ENCODE data around the gene TAS2R8.
"Not testable (repeated sequence)": the region's sequence is repeated elsewhere in the genome, so short reads cannot be mapped to it uniquely, and the experiment has no call there.

Gene TAS2R8

GRCh38 chr12:10807186-10807585 lies at the start of gene TAS2R8:
TAS2R8 (minus strand) TSS chr12:10807286; CDS start chr12:10806980, 306 bp downstream.
- DNase-seq, result no peak

- no peak for DNase-seq
Measured at GRCh38 chr12:10855807-10856206, 48.7 kb upstream of the TAS2R8 start.

GRCh38 chr12:10853776-10854175 lies 46.7 kb upstream of the TAS2R8 start:
- DNase-seq, result no peak

DNA sequence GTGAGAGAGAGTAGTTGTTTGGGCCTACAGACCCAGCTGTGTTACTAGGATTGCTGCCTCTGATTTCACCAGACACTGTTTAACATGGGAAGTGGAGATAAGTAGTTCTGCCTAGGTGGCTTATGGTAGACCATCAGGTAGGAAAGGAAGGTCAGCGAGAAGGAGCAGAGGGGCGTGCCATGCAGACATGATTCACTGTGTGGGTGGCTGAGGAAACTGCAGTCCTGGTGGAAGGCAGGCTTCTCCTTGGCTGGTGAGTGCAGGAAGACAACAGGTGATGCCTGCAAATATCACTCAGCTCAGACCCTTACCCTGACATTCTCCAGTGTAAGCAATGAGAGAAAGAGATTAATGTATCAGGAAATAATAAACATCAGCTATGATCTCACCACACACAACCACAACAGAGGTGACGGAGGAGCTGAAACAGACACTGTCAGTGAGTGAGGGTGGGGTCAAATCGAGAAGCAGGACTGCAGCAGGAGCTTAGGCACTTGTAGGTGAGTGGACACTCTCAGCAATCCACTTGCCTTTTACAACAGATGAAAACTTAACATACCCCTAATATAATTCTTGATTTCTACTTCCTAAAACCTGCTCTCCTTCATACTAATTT lies 44.3 kb upstream of the TAS2R8 start:
- DNase-seq, result no peak

DNA sequence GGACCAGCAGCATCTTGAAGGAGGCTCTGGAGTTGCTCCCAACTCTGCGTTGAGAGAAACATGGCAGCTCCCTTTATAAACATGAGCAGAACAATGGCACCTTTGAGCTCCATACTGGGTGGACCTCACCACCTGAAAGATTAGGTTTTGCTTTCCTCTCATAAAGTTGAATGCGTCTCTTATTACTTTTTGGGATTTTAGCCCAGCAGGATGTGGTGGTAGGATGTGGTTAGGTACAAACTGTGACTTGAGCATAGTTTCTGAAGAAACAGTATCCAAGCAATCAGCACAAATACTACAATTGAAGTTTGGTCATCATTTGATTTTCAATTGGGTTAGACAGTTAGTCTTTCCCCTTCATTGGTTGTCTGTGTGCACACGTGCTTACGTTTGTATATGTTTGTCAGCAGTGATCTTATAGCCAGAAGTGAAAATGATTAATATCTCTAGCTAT lies 42.4 kb upstream of the TAS2R8 start, which contains the start of gene PRR4:
Gene PRR4 (minus strand): TSS at position 51 of the 454 bp plus-strand sequence. CDS start 38 bp downstream, at position 13.
- DNase-seq, result no peak

DNA sequence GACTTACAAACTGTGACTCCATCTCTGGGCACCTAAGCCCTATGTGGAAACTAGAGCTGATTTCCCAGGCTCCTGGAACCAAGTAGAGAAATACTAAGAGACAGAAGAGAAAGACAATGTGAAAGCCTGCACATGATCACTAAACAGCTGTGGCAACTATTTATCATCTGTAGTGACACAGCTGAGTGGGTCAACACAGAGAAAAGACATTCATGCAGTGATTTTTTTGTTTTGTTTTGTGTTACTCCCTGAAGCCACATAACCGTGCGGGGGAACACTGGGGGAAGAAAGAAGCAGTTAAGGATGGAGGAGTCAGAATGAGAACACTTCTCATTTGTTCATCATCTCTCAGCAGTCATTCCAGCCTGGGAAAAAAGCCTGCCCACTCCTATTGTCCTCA lies 40.7 kb upstream of the TAS2R8 start:
- no peak for DNase-seq

DNA sequence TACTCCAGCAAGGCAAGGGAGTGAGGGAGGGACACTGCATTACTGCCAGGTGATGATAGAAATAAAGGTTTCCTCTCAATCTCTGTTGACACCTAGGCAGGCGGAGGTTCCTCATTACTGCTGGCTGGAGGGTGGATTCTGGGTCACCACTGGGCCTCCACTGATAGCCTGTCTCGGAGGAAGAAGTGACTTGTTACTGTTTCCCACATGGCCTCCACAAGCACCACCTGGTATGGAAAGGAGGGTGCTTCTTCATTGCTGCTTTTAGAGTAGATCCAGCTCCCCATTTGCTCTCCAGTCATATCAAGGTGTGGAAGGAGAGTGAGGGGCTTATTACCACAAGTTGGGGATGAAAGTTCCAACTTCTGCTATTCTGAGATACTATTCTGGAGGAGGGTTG lies 35.8 kb upstream of the TAS2R8 start:
- DNase-seq, result no peak

DNA sequence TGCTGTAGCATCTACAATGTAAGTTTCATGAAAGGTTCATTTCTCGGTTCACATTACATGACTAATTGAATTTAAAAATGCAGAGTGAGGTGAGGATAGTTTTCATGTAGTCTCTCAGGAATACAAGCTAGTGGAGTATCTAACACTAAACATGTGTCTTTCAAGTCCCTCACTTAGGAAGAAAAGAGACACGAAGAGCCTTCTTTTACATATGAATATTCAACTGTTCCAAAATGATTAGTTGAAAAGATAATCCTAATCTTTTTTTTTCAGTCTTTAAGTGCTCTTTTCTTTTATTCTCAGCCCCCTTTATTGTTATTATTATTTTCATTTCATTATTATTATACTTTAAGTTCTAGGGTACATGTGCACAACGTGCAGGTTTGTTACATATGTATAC lies 31.4 kb upstream of the TAS2R8 start:
- DNase-seq, result no peak

GRCh38 chr12:10829994-10830393 lies 22.9 kb upstream of the TAS2R8 start:
- DNase-seq, result no peak

DNA sequence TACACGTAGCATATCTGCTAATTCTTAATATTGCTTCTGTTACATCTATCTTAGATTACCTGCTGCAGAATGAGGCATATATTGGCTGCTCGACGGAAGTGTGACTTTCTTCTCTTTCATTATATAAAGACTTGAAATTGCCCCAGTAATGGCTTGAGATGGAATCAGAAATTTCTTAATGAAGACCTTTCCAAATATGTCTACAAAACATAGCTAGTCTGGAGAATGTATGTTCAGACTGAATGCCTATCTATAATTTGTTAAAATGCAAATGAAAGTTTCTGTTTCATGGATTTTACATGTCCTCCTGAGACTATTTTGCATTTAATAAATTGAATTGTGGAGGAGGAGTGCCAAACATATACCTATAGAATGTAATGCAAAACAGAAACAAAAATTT lies 19.2 kb upstream of the TAS2R8 start, which contains the start of gene TAS2R10:
Gene TAS2R10 (minus strand): TSS at position 101 of the 400 bp plus-strand sequence. CDS start 89 bp downstream, at position 12.
- DNase-seq, result no peak

DNA sequence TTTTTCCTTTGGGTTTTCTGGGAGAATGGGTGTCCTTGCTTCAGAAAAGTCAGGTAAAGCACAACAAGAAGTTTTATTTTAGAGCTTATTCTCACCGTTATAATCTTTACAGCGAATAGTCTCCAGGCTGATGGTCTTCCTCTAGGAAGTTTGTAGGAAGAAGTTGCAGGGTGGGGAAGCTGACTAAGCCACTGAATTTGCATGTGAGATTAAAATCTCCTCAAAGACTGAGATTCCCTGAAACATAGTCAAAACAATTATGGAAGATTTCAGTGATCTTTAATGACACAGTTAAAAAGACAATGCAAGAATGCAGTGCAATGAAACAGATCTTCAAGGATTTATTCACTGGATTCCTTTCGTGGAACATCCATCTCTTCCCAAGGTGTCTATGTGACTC lies 17.9 kb upstream of the TAS2R8 start:
- no peak for DNase-seq

- DNase-seq, result no peak
Measured at GRCh38 chr12:10811883-10812536, 4.9 kb upstream of the TAS2R8 start.

GRCh38 chr12:10810068-10810467 lies 3.0 kb upstream of the TAS2R8 start, which contains the start of gene TAS2R9:
TAS2R9 (minus strand) TSS chr12:10810168; CDS start chr12:10810075, 93 bp downstream.
- no peak for DNase-seq

DNA sequence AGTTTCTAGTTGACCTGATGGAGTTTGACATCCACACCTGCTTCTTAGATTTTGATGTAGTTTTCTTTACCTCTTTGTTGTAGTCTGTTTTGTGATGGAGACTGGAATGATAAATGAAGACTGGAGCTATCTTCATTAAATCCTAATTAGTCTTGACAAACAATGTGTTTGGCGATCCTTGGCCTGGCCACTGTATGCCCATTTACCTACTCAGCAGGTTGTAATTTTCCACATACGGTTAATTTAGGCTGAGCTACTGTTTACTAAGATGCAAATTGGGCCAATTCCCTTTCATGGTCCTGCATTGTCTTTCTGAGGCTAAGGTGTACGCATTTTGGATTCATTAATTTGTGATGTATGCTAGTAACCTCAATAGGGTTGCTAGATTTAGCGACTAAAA lies 4.5 kb downstream of the TAS2R8 start, which contains the start of gene TAS2R7:
Gene TAS2R7 (minus strand): TSS at position 41 of the 400 bp plus-strand sequence. CDS start 57 bp downstream, outside the sequence.
- peak; percentile 42 for DNase-seq

DNA sequence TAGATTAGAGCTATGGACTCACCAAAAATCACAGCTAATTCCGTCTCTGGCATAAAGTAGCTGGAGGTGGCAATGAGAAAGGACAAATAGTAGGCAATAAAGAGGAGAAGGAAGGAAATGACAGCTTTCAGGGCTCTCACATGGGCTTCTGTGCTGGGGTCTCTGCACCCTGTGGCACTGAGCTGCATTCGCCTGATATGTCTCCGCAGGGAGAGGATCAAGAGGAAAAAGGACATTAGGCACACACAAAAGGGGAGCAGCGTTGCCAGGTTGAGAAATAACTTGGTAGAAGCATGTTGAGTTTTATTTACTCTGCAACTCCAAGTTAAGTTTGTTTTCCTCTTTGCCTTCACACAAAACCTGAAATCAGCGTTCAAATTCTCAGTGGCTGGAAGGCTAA lies 5.3 kb downstream of the TAS2R8 start:
- DNase-seq, result no peak

DNA sequence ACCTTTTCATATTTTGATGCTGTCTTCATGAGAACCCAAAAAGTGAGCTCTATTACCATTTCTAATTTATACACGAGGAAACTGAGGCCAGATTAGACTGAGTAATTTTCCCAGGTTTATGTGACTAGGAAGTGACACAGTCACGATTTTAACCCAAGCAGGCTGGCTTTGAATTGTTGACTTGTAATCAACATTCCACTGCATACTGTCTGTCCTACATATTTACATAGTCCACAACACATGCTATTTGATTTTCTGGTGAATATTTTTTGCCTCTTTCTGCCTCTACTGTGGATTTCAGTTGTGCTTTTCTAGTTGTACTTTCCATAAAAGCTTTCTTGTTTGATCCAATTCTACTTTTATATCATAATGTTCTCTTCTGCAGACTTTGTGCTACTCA lies 12.9 kb downstream of the TAS2R8 start:
- DNase-seq, result no peak

DNA sequence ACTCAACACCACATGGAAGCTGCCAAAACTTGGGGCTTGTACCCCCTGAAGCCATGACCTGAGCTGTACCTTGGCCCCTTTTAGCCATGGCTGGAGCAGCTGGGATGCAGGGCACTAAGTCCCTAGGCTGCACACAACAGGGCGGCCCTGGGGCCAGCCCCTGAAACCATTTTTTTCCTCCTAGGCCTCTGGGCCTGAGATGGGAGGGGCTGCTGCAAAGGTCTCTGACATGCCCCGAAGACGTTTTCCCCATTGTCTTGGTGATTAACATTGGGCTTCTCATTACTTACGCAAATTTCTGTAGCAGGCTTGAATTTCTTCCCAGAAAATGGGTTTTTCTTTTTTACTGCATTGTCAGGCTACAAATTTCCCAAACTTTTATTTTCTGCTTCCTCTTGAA lies 15.3 kb downstream of the TAS2R8 start:
- DNase-seq, result not testable (repeated sequence)

GRCh38 chr12:10783252-10783651 lies 23.8 kb downstream of the TAS2R8 start:
- no peak for DNase-seq

DNA sequence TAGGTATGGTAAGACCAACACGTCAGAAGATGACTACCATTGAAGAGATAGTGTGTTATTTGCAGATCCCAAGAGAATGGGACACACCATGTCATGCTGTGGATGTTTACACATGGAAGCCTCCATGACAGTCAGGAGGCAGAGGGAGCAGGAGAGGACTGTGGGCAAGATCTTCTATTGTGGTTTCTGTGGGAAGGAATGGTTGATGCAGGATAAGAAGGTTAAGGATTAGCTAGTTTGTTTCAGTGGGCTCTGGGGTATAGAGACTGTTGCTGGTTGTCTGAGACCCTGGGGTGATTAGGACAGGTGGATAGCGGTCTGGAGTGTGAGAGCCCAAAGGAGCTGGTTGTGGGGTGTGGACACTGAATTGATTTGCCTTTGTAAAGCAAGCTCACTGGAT lies 28.0 kb downstream of the TAS2R8 start:
- DNase-seq, result peak; percentile 28

DNA sequence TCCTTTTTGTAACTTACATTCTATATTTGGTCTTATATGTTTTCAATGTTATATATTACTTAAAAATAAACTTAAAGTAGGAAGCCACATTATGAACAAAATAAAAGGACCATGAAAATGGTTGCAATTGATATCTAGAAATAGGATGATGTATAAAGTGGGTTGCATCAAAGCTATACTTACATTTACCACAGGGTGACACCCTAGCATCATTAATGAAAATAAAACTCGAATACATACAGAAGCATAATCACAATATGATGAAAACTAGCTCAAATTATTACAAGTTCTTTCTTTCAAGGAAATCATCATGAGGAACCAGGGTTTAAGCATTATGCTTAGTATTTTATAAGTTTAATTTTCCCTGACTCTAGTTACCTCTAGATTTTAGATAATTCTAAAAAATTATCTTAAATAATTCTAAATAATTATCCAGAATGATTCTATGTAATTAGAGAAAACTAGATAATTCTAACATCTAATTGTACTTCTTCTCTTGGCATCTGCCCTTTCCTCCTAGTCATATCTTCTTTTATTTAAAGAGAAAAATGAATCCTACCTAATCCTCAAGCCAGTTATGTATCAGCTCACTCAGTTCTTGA lies 35.9 kb downstream of the TAS2R8 start:
- peak; percentile 73 for DNase-seq

DNA sequence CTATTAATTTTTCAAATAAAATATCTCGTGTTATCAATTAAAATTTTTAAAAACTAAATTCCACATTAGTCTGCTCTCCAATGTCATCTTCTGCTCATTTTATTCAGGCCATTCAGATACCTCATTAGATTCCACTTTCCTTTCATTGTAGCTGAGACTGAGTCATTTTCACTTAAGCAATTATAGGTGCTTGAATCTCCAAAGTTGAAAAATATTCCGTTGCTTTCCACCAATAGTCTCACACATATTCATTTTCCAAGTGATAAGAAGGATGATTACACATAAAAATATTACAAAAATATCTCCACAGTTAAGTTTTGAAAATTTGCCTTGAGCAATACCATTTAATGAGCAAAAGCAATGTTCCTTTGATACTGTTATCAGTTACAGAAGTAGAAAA lies 47.4 kb downstream of the TAS2R8 start:
- DNase-seq, result no peak

GRCh38 chr12:10756194-10756593 lies 50.9 kb downstream of the TAS2R8 start:
- DNase-seq, result no peak

All from eye (tissue), 1 donor.